ENCODE data around the gene MARCHF10.
"Not testable (repeated sequence)": the region's sequence is repeated elsewhere in the genome, so short reads cannot be mapped to it uniquely, and the experiment has no call there.

MARCHF10 gene

DNA sequence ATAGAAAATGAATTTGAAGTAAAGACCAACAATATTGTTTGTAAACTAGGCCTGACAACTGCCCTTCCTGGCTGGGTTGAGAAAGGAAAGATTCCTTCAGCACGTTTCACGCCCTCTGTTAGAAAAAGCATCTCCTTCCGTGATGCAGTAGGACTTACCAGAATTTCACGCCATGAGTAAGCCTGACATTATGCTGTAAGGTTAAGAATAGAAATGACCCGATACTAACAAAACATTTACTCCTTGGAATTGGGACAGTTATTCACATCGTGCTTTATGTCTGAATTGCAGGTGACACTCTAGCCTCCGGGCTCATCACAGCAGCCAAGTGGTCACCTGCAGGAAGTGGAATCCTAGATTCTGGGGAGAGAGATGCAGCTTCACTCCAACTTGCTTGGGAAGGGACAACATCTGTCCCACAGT lies 17.5 kb downstream of the MARCHF10 start:
- TF ChIP-seq GATA1 (IDR thresholded peaks at IDR 0.05; ENCODE audit: low read depth, low read length): no peak
- TF ChIP-seq POLR2A (IDR thresholded peaks at IDR 0.05; ENCODE audit: low read length): no peak
- DNase-seq: no peak

DNA sequence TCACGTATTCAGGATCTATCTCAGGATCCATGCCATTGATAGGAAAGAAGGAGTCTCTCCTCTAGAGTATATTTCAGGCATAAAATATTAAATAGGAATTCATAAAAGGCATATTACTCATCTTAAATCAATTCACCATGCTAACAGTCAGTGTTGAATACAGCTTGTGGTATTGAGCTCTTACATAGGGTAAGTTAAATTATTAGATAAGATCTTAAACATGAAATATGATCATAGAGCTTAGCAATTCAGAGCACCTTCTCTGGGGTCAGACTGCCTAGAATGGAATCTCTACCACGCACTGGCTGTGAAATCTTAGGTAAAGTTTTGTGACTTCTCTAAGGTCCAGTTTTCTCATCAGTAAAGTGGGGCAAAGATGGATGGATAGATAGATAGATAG lies 20.7 kb downstream of the MARCHF10 start:
- no peak for TF ChIP-seq POLR2A (IDR thresholded peaks at IDR 0.05; ENCODE audit: low read length)
- TF ChIP-seq GATA1 (IDR thresholded peaks at IDR 0.05; ENCODE audit: low read depth, low read length): no peak
- DNase-seq: no peak

DNA sequence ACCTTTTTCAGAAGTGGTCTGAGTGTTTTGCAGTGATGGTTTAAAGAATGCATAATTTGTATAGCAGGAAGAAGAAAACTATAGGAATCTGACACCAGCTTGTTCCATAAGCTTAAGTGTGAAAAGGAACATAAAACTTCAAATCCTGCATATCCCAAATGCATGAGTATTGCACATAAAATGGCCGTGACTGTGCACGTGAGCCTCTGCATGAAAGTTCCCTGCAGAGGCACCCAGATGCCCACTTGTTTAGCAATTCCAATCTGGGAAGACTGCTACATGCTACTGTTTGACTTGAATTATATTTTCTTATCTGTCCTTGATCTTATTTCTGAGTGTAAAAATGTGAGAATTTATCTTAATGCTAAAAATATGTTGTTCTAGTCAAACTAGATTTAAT lies 21.5 kb downstream of the MARCHF10 start:
- no peak for DNase-seq
- TF ChIP-seq POLR2A (IDR thresholded peaks at IDR 0.05; ENCODE audit: low read length): no peak
- no peak for TF ChIP-seq GATA1 (IDR thresholded peaks at IDR 0.05; ENCODE audit: low read depth, low read length)

DNA sequence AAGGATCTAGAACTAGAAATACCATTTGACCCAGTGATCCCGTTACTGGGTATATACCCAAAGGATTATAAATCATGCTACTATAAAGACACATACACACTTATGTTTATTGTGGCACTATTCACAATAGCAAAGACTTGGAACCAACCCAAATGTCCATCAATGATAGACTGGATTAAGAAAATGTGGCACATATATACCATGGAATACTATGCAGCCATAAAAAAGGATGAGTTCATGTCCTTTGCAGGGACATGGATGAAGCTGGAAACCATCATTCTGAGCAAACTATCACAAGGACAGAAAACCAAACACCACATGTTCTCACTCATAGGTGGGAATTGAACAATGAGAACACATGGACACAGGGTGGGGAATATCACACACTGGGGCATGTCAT lies 22.1 kb downstream of the MARCHF10 start:
- not testable (repeated sequence) for DNase-seq

DNA sequence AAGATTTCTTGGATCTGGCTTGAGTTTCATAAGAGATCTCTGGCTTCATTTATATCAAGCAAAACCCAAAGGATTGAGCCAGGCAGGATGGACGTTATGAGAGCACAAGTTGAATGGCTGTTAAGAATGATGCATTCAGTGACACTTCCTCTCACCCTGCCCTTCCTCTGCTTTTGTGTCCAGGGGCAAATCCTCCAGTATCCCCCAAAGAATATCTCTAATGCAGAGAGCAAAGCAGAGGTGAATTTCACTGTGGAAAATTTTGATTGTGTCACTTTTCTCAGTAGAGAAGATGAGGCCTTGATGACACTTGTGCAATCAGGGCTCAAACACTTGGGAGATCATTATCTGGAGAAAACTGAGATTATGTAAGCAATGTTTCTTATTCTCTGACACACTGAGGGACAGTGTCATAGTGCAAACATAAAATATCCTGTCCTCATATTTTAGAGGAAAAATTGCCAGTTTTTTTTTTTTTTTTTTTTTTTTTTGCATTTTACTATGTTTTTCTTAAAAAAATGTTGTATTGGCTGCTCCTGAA lies 25.3 kb downstream of the MARCHF10 start:
- no peak for TF ChIP-seq GATA1 (IDR thresholded peaks at IDR 0.05; ENCODE audit: low read depth, low read length)
- no peak for TF ChIP-seq POLR2A (IDR thresholded peaks at IDR 0.05; ENCODE audit: low read length)
- no peak for DNase-seq

DNA sequence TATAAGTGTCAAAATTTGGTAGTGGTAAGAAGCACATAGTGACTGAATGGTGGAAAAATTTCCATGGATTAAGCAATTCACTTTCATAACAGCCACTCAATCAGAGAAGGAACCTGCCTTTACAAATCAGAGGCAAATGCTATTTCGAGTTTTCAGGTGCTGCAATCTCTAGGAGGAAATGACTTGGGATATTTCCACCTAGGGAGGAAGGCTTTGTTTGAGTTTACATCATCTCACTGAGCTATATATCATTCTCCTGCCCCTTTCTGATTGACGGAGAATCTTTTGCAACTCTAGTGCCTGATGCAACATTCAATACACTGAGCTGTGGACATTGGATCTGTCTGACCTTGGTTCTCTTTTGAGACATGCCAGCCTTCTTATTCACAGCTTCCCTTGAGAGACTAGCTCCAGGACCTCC lies 26.3 kb downstream of the MARCHF10 start:
- no peak for TF ChIP-seq GATA1 (IDR thresholded peaks at IDR 0.05; ENCODE audit: low read depth, low read length)
- no peak for TF ChIP-seq POLR2A (IDR thresholded peaks at IDR 0.05; ENCODE audit: low read length)
- DNase-seq: no peak

DNA sequence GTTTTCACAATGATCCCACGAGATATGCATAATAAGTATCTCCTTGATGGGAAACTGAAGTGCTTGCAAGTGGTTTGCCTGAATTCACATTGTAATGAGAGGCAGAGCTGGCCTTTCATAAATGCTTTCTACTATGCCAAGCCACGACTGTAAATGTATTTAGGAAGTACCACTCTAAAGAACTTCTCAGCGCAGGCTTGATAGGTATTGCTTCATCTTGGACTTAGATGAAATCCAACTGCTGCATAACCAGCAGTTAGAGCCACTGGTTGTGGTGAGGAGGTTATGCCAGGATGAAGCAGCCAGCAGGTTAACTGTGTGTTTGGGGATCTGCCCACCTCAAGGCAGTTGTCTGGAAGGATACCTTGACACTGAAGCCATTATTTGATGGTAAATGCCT lies 26.8 kb downstream of the MARCHF10 start:
- DNase-seq: no peak
- TF ChIP-seq GATA1 (IDR thresholded peaks at IDR 0.05; ENCODE audit: low read depth, low read length) (no peak), POLR2A (IDR thresholded peaks at IDR 0.05; ENCODE audit: low read length) (no peak)

DNA sequence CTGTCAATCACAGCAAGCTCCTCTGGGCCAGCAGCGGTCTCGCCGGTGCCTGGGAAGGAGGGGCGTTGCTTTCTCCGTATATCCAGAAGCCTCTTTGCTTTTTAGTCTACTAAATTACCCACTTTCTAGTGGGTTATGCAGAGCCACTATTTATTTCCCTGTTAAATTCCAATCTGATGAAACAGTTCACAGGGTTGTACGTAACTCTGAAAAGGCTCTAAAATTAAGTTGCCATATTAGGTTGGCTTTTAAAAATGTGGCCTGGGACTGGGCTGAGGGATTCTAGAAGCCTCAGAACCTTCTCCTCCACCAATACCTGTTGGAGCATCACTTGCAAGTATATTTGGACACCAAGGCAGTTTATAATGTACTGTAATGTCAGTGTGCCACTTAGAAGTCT lies 27.2 kb downstream of the MARCHF10 start:
- TF ChIP-seq POLR2A (IDR thresholded peaks at IDR 0.05; ENCODE audit: low read length) (no peak), GATA1 (IDR thresholded peaks at IDR 0.05; ENCODE audit: low read depth, low read length) (no peak)
- no peak for DNase-seq

DNA sequence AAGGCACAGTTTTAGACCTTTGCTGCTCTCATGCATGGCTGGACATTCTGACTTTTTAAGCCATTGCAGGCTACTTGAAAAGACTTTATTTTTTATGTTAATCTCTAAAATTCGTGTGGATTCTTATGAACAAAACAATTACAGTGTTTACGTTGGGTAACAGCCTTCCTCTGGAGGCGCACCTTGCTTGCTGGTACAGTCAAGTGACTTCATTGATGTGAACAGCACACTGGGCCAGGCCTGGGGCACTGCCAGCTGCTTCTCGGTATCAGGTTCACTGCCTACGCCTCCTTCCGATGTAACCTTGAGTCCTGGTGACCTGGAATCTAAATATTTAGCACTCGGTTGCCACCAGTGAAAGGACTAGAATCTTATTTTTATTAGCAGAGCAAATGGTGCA lies 27.8 kb downstream of the MARCHF10 start:
- DNase-seq: no peak
- TF ChIP-seq POLR2A (IDR thresholded peaks at IDR 0.05; ENCODE audit: low read length) (no peak), GATA1 (IDR thresholded peaks at IDR 0.05; ENCODE audit: low read depth, low read length) (no peak)

DNA sequence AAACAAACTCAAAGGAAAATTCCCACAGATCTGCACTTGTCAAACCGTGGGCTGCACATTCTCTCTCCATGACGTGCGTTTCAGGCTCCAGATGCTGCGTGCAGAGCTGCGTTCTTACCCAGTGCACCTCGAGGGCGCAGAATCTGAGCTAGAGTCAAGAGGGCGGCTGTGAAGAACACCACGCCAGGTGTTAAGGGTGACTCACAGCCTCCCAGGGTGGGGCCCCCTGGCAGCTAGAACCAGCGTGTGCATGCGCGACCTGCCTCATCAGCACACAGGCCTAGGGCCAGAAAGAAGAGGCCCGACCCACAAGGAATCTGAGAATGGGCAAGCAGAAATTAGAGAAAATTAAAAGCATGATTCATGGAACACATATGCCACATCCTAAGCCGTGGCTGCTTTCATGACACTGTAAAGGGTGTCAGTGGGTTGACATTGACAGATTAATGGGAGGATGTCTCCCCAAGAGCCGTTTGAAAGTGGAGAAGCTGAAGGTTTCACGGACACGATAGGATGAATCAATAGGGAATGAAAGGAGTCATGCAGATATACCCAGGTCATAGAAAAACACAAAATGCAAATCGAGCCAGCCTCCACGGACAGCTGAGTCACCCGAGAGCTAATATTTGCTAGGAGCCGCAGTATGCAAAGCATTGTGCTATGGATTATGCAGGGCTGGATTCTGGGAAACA lies 29.0 kb downstream of the MARCHF10 start:
- no peak for DNase-seq

DNA sequence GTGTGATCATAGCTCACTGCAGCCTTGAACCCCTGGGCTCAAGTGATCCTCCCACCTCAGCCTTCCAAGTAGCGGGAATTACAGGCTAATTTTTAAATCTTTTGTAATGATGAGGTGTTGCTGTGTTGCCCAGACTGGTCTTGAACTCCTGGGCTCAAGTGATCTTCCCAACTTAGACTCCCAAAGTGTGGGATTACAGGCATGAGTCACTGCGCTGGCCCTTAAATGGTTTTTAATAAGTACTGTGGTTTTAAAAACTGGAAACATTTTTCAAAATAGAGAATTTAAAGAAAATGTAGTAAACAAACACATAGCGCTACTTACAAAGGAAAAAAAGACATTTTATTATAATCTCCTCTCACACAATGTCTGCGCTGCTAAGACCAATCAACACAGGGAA lies 32.2 kb downstream of the MARCHF10 start:
- TF ChIP-seq POLR2A (IDR thresholded peaks at IDR 0.05; ENCODE audit: low read length) (no peak), GATA1 (IDR thresholded peaks at IDR 0.05; ENCODE audit: low read depth, low read length) (no peak)
- no peak for DNase-seq

More for the DNA sequence above, 29.0 kb downstream of the MARCHF10 start:
- TF ChIP-seq GATA1 (IDR thresholded peaks at IDR 0.05; ENCODE audit: low read depth, low read length) (no peak), POLR2A (IDR thresholded peaks at IDR 0.05; ENCODE audit: low read length) (no peak)

DNA sequence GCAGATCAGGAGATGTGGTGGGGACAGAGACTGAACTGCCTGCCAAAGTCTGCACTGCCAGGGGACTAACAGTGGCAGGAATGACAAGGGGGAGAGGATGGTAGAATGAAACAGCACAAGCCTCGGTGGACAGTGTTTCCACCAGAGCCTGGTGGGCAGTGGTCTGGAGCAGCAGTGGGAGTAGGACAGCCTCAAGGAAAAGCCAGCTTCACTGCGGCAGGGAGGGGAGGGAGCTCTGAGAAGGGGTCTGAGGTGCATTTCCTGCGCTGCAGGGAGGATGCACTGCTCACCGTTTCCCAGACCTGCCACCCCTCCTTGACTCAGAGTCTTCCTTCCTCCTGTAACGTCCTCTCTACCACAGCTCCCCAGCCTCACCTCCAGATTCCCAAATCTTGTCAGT lies 33.8 kb downstream of the MARCHF10 start:
- DNase-seq: no peak
- TF ChIP-seq GATA1 (IDR thresholded peaks at IDR 0.05; ENCODE audit: low read depth, low read length) (no peak), POLR2A (IDR thresholded peaks at IDR 0.05; ENCODE audit: low read length) (no peak)

DNA sequence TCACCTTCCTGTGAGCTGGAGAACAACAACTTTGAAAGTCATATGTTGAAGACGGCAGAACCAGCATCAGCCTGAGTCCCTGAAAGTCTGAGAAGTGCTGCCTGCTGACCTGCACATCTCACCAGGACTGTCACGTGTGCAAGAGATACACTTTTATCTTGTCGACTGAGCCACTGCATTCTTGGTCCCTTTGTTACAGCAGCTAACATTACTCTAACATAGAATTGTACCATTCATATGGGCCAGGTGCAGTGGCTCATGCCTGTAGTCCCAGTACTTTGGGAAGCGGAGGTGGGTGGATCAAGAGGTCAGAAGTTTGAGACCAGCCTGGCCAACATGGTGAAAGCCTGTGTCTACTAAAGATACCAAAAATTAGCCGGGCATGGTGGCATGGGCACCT lies 40.1 kb downstream of the MARCHF10 start:
- TF ChIP-seq POLR2A (IDR thresholded peaks at IDR 0.05; ENCODE audit: low read length): no peak
- no peak for TF ChIP-seq GATA1 (IDR thresholded peaks at IDR 0.05; ENCODE audit: low read depth, low read length)
- DNase-seq: no peak

DNA sequence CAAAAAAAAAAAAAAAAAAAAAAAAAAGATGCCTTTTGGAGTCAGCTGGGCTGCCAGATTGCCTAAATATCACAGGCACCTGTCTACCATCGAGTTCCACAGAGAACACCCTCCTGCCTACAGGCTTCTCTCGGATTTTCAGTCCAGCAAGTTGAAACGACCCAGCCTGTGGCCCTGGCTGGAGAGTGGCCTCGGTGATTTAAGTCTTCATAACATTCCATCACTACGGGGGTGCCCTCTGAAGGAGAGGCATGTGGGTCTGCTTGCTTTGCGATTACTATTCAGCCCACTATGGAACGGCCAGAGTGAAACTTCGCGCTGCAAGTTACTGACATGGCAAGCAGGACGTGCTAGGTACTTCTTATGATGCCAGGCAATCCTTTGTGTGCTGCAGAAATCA lies 42.8 kb downstream of the MARCHF10 start:
- no peak for DNase-seq
- no peak for TF ChIP-seq GATA1 (IDR thresholded peaks at IDR 0.05; ENCODE audit: low read depth, low read length)

DNA sequence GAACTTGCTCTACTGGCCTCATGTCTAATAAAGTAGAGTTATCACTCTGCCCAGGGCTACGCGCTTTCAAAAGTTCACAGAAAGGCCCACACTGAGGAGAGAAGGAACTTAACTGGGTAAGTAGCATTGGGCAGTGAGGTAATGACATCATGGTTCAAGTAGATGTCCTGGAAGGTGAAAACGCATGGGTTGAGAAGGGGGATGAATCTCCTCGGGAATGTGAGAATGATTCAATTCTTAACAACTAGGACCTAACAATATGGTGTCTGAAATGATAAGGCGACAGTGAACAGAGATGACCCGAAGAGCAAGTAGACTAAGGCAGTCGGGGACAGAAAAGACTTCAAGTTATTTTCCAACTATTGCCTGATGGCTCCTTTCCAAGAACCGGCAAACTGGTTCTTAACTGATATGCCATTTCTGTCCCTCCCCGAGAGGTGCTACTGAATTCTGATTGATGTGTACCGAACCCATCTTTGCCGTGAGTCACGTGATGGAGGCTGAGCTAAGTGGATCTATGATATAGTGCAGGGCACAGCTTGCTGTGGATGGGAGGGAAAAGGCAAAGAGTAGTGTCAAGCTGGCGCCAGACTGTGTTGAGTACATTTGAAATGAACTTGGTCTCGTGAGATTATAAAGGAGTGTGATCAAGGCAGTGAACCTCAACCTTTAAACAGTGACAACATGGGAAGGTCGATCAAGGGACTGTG lies 44.1 kb downstream of the MARCHF10 start:
- TF ChIP-seq POLR2A (IDR thresholded peaks at IDR 0.05; ENCODE audit: low read length): no peak
- TF ChIP-seq GATA1 (IDR thresholded peaks at IDR 0.05; ENCODE audit: low read depth, low read length): no peak
- DNase-seq: no peak
